Upper lobe of left lung (tissue), 6 donors: ENCODE data around the gene CDHR2. TPM values are rescaled to one million over a fixed set of nuclear protein-coding genes. Genes with fewer than 3 reads are reported as not detected.
"Not testable (repeated sequence)": the region's sequence is repeated elsewhere in the genome, so short reads cannot be mapped to it uniquely, and the experiment has no call there.

ENCODE experiments used
- ATAC-seq, 2 donors: fragments of 200-7000 bp; cut with Tn5 transposase; one replicate each; pipeline ENCODE4 v1.9.1; 2022; ENCODE audit warnings: mild to moderate bottlenecking in 2 of 2, moderate library complexity in 2 of 2; ENCODE audit not compliant: low FRiP score in 2 of 2
- DNase-seq, 2 donors: peaks; one replicate each; pipeline ENCODE4 v3.0.0-alpha.2; 2019 to 2020
- H3K27ac ChIP-seq, 4 donors: fragments of 200-600 bp; sonication (generic); one replicate each; pipeline ENCODE4 v1.5.1; 2016 to 2019
- H3K27me3 ChIP-seq, 4 donors: fragments of 200-600 bp; sonication (generic); one replicate each; pipeline ENCODE4 v1.5.1; 2017 to 2019
- H3K36me3 ChIP-seq, 4 donors: fragments of 200-600 bp; sonication (generic); one replicate each; pipeline ENCODE4 v1.5.1; 2016 to 2019
- H3K4me1 ChIP-seq, 4 donors: fragments of 200-600 bp; sonication (generic); one replicate each; pipeline ENCODE4 v1.5.1; 2018 to 2019
- H3K4me3 ChIP-seq, 4 donors: fragments of 200-600 bp; sonication (generic); one replicate each; pipeline ENCODE4 v1.5.1; 2017 to 2019; ENCODE audit warnings: mild to moderate bottlenecking in 2 of 4, moderate library complexity in 1 of 4
- H3K9me3 ChIP-seq, 4 donors: fragments of 200-600 bp; sonication (generic); one replicate each; pipeline ENCODE4 v1.5.1; 2018 to 2019
- CTCF ChIP-seq, 6 experiments: fragments of 450-650 bp in 4 of 6; fragments of 200-600 bp in 2 of 6; sonication (generic) in 2 of 6; IDR thresholded peaks; one replicate each; pipeline ENCODE4 v1.5.1; 2016 to 2019; ENCODE audit warnings: antibody characterized with exemption in 6 of 6
- EP300 ChIP-seq, 4 donors: sonication (generic); formaldehyde crosslinking; IDR thresholded peaks; one replicate each; pipeline ENCODE4 v1.5.1; 2017; ENCODE audit warnings: antibody characterized with exemption in 4 of 4, control low read depth in 2 of 4
- POLR2A ChIP-seq, 4 donors: fragments of 450-650 bp; IDR thresholded peaks; one replicate each; pipeline ENCODE4 v1.5.1; 2016 to 2017; ENCODE audit warnings: antibody characterized with exemption in 4 of 4, mild to moderate bottlenecking in 2 of 4
- POLR2AphosphoS5 ChIP-seq, 2 donors: sonication (generic); formaldehyde crosslinking; IDR thresholded peaks; one replicate each; pipeline ENCODE4 v1.5.1; 2017; ENCODE audit warnings: antibody characterized with exemption in 2 of 2
- WGBS, 2 donors: methylation state at CpG; one replicate each; pipeline ENCODE4 v1.1.5; 2017 to 2018; 5-methylcytosine and 5-hydroxymethylcytosine counted together
- total RNA-seq, 6 donors: library from RNA; depleted of rRNA in 4 of 6; stranded (reverse); fragments of >200 nt in 4 of 6; gene quantifications; one replicate each; pipeline versions ENCODE4 v1.1.0 to v1.2.1, GENCODE V29; 2016 to 2021
- donor health status: DM: no; HTN: no; CAD: no; lungs with moderate emphysema.
- donor health status: DM: no; HTN: yes; CAD: no; lungs with severe emphysema.

CDHR2 gene
- total RNA-seq, 6 donors from 2014 or later: 0.30 to 0.34 TPM; not detected in 4

- 51 to 80% methylated on average over 8 to 16 of the region's 16 CpGs for WGBS, 2 donors
- ATAC-seq (no peak), DNase-seq (no peak)
- TF ChIP-seq EP300 (IDR thresholded peaks at IDR 0.05) (no peak), POLR2A (IDR thresholded peaks at IDR 0.05) (no peak), POLR2AphosphoS5 (IDR thresholded peaks at IDR 0.05) (no peak), CTCF (IDR thresholded peaks at IDR 0.05) (no peak)
- H3K9me3 ChIP-seq: no peaks in the 10 kb centered on the region
- H3K27me3 ChIP-seq: no peaks in the 10 kb centered on the region
- H3K4me1 ChIP-seq: no peaks in the 10 kb centered on the region
- H3K36me3 ChIP-seq: no peaks in the 10 kb centered on the region
- no peak overlapping the region for H3K27ac ChIP-seq
- H3K4me3 ChIP-seq: no peak overlapping the region
Measured at GRCh38 chr5:176550275-176550831, 1.2 kb downstream of the CDHR2 start.

GRCh38 chr5:176550937-176551336, 1.8 kb downstream of the CDHR2 start:
- not testable (repeated sequence) for ATAC-seq, H3K36me3 ChIP-seq, H3K4me3 ChIP-seq, DNase-seq, H3K9me3 ChIP-seq, H3K4me1 ChIP-seq, H3K27me3 ChIP-seq, H3K27ac ChIP-seq
- WGBS, 2 donors: 84 to 85% methylated on average over 11 of the region's 11 CpGs

GRCh38 chr5:176552332-176552869, 3.3 kb downstream of the CDHR2 start:
- Histone ChIP-seq H3K4me1 (no peaks in the 10 kb centered on the region), H3K27me3 (no peaks in the 10 kb centered on the region), H3K9me3 (no peaks in the 10 kb centered on the region), H3K27ac (no peak overlapping the region), H3K4me3 (no peak overlapping the region), H3K36me3 (no peaks in the 10 kb centered on the region)
- ATAC-seq: no peak
- TF ChIP-seq POLR2AphosphoS5 (IDR thresholded peaks at IDR 0.05) (no peak), POLR2A (IDR thresholded peaks at IDR 0.05) (no peak), CTCF (IDR thresholded peaks at IDR 0.05) (no peak), EP300 (IDR thresholded peaks at IDR 0.05) (no peak)
- DNase-seq: no peak
- WGBS, 2 donors: 78 to 84% methylated on average over 11 of the region's 11 CpGs

- H3K4me3 ChIP-seq: no peak overlapping the region
- ATAC-seq: no peak
- no peaks in the 10 kb centered on the region for H3K27me3 ChIP-seq
- WGBS, 2 donors: 67 to 69% methylated on average over 17 to 18 of the region's 18 CpGs
- no peaks in the 10 kb centered on the region for H3K9me3 ChIP-seq
- TF ChIP-seq POLR2A (IDR thresholded peaks at IDR 0.05) (no peak), POLR2AphosphoS5 (IDR thresholded peaks at IDR 0.05) (no peak), EP300 (IDR thresholded peaks at IDR 0.05) (no peak), CTCF (IDR thresholded peaks at IDR 0.05) (no peak)
- H3K36me3 ChIP-seq: no peaks in the 10 kb centered on the region
- no peak for DNase-seq
- H3K4me1 ChIP-seq: no peaks in the 10 kb centered on the region
- H3K27ac ChIP-seq: no peak overlapping the region
Measured at GRCh38 chr5:176553260-176554085, 4.3 kb downstream of the CDHR2 start.

GRCh38 chr5:176557846-176558245, 8.7 kb downstream of the CDHR2 start:
- no peak overlapping the region for H3K27ac ChIP-seq
- no peaks in the 10 kb centered on the region for H3K9me3 ChIP-seq
- no peaks in the 10 kb centered on the region for H3K4me1 ChIP-seq
- no peak for TF ChIP-seq POLR2AphosphoS5 (IDR thresholded peaks at IDR 0.05)
- no peak for TF ChIP-seq EP300 (IDR thresholded peaks at IDR 0.05)
- no peak for TF ChIP-seq CTCF (IDR thresholded peaks at IDR 0.05)
- TF ChIP-seq POLR2A (IDR thresholded peaks at IDR 0.05): no peak
- DNase-seq: no peak
- no peaks in the 10 kb centered on the region for H3K36me3 ChIP-seq
- no peaks in the 10 kb centered on the region for H3K27me3 ChIP-seq
- no peak for ATAC-seq
- H3K4me3 ChIP-seq: no peak overlapping the region
- WGBS, 2 donors: 96 to 99% methylated on average over 13 of the region's 13 CpGs
